ENCODE measurements around the gene F11R.

Gene F11R

DNA sequence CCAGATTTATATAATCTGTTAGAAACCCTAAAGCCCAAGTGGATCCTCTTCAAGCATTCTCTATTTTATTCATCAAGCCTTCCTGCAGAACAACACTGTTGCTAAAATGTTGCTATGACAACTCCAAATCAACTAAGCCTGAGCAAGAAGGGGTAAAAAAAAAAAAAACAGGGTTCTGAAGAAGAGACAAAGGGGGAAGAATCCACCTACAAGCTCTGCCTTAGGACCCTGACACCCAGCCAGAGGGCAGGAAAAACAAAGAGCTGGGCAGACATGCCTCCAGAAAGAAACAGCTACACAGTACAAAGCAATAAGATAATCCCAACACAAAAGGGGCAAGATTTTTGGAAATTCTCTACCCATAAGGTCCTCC lies 23.6 kb upstream of the F11R start:
- peaks cover 36% of the 10 kb centered on the region for H3K36me3 ChIP-seq (ENCODE audit: low read depth)

DNA sequence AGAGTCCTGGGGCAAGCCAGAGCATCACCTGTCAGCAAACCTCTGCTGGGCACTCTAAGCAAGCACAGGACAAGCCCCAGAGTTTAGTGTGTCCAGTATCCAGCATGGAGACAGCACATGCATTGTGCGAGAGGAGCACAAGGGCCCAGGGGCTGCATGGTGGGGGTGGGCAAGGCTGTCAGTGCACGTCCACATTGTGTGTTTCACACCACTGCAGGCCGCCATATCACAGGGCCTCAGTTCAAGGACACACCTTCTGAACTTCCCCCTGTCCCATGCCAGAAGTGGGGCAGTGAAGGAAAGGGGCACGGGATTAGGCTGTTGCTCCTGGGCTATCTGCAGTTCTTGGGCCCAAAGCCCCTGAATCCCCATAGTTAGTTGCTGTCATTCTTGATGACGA lies 18.6 kb upstream of the F11R start:
- no peak overlapping the region for H3K27ac ChIP-seq (ENCODE audit: poor library complexity, severe bottlenecking)

More for the DNA sequence above, 23.6 kb upstream of the F11R start:
- peak overlapping the region; percentile 74 for H3K27ac ChIP-seq (ENCODE audit: poor library complexity, severe bottlenecking)
- H3K4me1 ChIP-seq (ENCODE audit: insufficient read depth, poor library complexity, severe bottlenecking) = peaks cover 7% of the 10 kb centered on the region
- no peak for ATAC-seq (ENCODE audit: low read depth)
- H3K27me3 ChIP-seq (ENCODE audit: insufficient read depth, poor library complexity, severe bottlenecking) = no peaks in the 10 kb centered on the region
- DNase-seq (ENCODE audit: low spot score) = no peak
- no peaks in the 10 kb centered on the region for H3K9me3 ChIP-seq (ENCODE audit: severe bottlenecking)
- TF ChIP-seq, protein P1, sequence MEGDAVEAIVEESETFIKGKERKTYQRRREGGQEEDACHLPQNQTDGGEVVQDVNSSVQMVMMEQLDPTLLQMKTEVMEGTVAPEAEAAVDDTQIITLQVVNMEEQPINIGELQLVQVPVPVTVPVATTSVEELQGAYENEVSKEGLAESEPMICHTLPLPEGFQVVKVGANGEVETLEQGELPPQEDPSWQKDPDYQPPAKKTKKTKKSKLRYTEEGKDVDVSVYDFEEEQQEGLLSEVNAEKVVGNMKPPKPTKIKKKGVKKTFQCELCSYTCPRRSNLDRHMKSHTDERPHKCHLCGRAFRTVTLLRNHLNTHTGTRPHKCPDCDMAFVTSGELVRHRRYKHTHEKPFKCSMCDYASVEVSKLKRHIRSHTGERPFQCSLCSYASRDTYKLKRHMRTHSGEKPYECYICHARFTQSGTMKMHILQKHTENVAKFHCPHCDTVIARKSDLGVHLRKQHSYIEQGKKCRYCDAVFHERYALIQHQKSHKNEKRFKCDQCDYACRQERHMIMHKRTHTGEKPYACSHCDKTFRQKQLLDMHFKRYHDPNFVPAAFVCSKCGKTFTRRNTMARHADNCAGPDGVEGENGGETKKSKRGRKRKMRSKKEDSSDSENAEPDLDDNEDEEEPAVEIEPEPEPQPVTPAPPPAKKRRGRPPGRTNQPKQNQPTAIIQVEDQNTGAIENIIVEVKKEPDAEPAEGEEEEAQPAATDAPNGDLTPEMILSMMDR (IDR thresholded peaks at IDR 0.05; ENCODE audit: poor library complexity, severe bottlenecking) = no peak
- H3K4me3 ChIP-seq (ENCODE audit: severe bottlenecking) = peak overlapping the region; percentile 62

DNA sequence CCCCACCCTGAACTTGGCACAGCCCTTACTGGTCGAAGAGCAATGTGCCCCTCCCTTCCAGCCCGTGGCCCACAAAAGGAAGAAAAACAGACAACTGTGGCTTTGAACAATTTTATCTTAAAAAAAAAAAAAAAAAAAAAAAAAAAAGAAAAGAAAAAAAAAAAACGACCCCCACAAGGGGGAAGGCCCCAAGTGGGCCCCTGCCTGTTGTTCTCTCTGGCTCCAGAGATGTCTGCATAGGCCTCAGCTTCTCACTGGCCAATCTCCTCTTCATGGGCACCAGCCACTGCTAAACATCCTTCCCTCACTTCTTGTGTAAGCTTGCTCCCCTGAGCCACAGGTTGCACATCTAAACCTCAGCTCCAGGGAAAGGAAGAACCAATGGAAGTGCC lies 18.2 kb upstream of the F11R start:
- peak overlapping the region; percentile 89 for H3K4me3 ChIP-seq (ENCODE audit: severe bottlenecking)
- TF ChIP-seq, protein P1 (IDR thresholded peaks at IDR 0.05; ENCODE audit: poor library complexity, severe bottlenecking) = no peak
- DNase-seq (ENCODE audit: low spot score) (no peak), ATAC-seq (ENCODE audit: low read depth) (no peak)
- no peaks in the 10 kb centered on the region for H3K9me3 ChIP-seq (ENCODE audit: severe bottlenecking)
- H3K27me3 ChIP-seq (ENCODE audit: insufficient read depth, poor library complexity, severe bottlenecking) = no peaks in the 10 kb centered on the region
- peaks cover 42% of the 10 kb centered on the region for H3K36me3 ChIP-seq (ENCODE audit: low read depth)
- no peak overlapping the region for H3K27ac ChIP-seq (ENCODE audit: poor library complexity, severe bottlenecking)
- peaks cover 4% of the 10 kb centered on the region for H3K4me1 ChIP-seq (ENCODE audit: insufficient read depth, poor library complexity, severe bottlenecking)

More for the DNA sequence above, 18.6 kb upstream of the F11R start:
- Histone ChIP-seq H3K36me3 (ENCODE audit: low read depth) (peaks cover 42% of the 10 kb centered on the region), H3K9me3 (ENCODE audit: severe bottlenecking) (no peaks in the 10 kb centered on the region), H3K27me3 (ENCODE audit: insufficient read depth, poor library complexity, severe bottlenecking) (no peaks in the 10 kb centered on the region), H3K4me3 (ENCODE audit: severe bottlenecking) (no peak overlapping the region), H3K4me1 (ENCODE audit: insufficient read depth, poor library complexity, severe bottlenecking) (peaks cover 6% of the 10 kb centered on the region)
- ATAC-seq (ENCODE audit: low read depth) (no peak), DNase-seq (ENCODE audit: low spot score) (no peak)
- TF ChIP-seq, protein P1 (IDR thresholded peaks at IDR 0.05; ENCODE audit: poor library complexity, severe bottlenecking) = no peak

DNA sequence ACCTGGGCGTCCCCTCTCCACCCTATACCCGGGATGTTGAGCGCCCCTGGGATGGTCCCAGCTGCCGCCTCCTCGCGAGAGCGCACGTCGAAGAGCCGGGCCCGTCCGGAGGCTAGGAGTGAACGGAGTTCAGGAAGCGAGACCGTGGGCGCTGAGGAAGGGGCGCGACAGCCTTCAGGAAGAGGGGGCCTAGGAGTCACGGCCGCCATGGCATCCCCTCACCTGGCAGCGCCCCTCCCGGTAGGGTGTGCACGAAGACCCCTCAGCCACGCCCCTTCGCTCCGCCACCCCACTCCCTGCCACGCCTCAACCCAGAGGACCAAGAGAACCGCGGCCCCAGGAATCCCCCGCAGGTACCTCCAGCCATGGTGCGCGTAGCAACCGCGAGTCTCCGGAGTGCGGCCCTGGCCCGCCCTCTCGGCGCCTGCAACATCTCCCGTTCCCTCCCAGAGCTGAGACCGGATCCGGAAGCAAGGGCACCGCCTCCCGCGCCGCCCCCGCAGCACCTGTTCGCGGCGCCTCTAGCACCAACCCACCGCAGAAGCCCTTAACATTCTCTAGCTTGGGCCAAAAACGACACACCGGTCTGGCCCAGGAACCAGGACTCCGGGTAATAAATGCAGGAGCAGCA lies 17.7 kb upstream of the F11R start, which contains the start of gene TSTD1:
Gene TSTD1 (minus strand): TSS at position 442 of the 631 bp plus-strand sequence. CDS start 75 bp downstream, at position 367.
- Histone ChIP-seq H3K27ac (ENCODE audit: poor library complexity, severe bottlenecking) (peak within 1 kb of the TSS; percentile 59), H3K4me3 (ENCODE audit: severe bottlenecking) (peak within 1 kb of the TSS; percentile 89), H3K36me3 (ENCODE audit: low read depth) (peaks cover 42% of the 10 kb centered on the region), H3K27me3 (ENCODE audit: insufficient read depth, poor library complexity, severe bottlenecking) (no peaks in the 10 kb centered on the region), H3K4me1 (ENCODE audit: insufficient read depth, poor library complexity, severe bottlenecking) (peaks cover 4% of the 10 kb centered on the region), H3K9me3 (ENCODE audit: severe bottlenecking) (no peaks in the 10 kb centered on the region)
- DNase-seq (ENCODE audit: low spot score) = no peak
- peak; percentile 88 for ATAC-seq (ENCODE audit: low read depth)
- TF ChIP-seq, protein P1 (IDR thresholded peaks at IDR 0.05; ENCODE audit: poor library complexity, severe bottlenecking) = no peak
